ENCODE data around the gene ZCCHC9. TPM values are rescaled to one million over a fixed set of nuclear protein-coding genes. Genes with fewer than 3 reads are reported as not detected.

The ZCCHC9 gene
- polyA plus RNA-seq, 1 of the 3 experiments (the other 2 are of a cell fraction), result 13.2 TPM

GRCh38 chr5:81265101-81265500, 36.3 kb upstream of the ZCCHC9 start (continued):
- TF ChIP-seq ZBTB33 (IDR thresholded peaks at IDR 0.05; ENCODE audit: borderline replicate concordance, low read depth) (no peak), FOXM1 (IDR thresholded peaks at IDR 0.05; ENCODE audit: low read depth) (no peak), TAF1 (IDR thresholded peaks at IDR 0.05; ENCODE audit: borderline replicate concordance, low read depth, low read length) (no peak), POLR2AphosphoS5 (IDR thresholded peaks at IDR 0.05; ENCODE audit: low read depth, low read length) (no peak), RFX5 (IDR thresholded peaks at IDR 0.05; ENCODE audit: low read length) (no peak), IRF3 (IDR thresholded peaks at IDR 0.05; ENCODE audit: low read depth, low read length) (no peak), MXI1 (IDR thresholded peaks at IDR 0.05; ENCODE audit: low read depth, low read length) (no peak)

GRCh38 chr5:81268521-81269196, 32.7 kb upstream of the ZCCHC9 start:
- no peak for DNase-seq
- no peak overlapping the region for H3K4me3 ChIP-seq (ENCODE audit: low read depth in 2 of 2, low read length in 1 of 2)
- POLR2A ChIA-PET, result no interaction called here
- TF ChIP-seq MEF2A (IDR thresholded peaks at IDR 0.05; ENCODE audit: borderline replicate concordance, low read depth), result no peak
- no peak for TF ChIP-seq RXRA (IDR thresholded peaks at IDR 0.05; ENCODE audit: borderline replicate concordance, low read depth)
- peak; percentile 90 for TF ChIP-seq PBX3 (IDR thresholded peaks at IDR 0.05)
- TF ChIP-seq MAX (IDR thresholded peaks at IDR 0.05; ENCODE audit: low read depth), result peak; percentile 50
- TF ChIP-seq JUND (IDR thresholded peaks at IDR 0.05), result peak; percentile 71
- TF ChIP-seq TCF12 (IDR thresholded peaks at IDR 0.05), result peak; percentile 84
- peak; percentile 74; the same call in 1 of the 2 replicates for TF ChIP-seq FOSL2 (IDR thresholded peaks at IDR 0.05; ENCODE audit: borderline replicate concordance, low read depth)
- H3K27ac ChIP-seq (ENCODE audit: low read depth in 2 of 2, low read length in 1 of 2), result peak overlapping the region; percentile 34 to 57; a peak in 3 of 4 replicates
- peaks cover 23% of the 10 kb centered on the region; the same call in 1 of the 2 replicates for H3K79me2 ChIP-seq (ENCODE audit: insufficient read depth)
- no peak overlapping the region for H3K4me2 ChIP-seq
- no peak overlapping the region for H3K9ac ChIP-seq
- H3K9me2 ChIP-seq, result no peaks in the 10 kb centered on the region
- peaks cover 5 to 8% of the 10 kb centered on the region in 2 experiments; a peak in 3 of 4 replicates for H3K4me1 ChIP-seq (ENCODE audit: control insufficient read depth in 1 of 2, insufficient read depth in 2 of 2, low read depth in 1 of 2, low read length in 1 of 2)
- H3K9me3 ChIP-seq, result no peaks in the 10 kb centered on the region
- H3K36me3 ChIP-seq (replicated peaks in 1 of 2; ENCODE audit: control insufficient read depth in 1 of 2, insufficient read depth in 2 of 2, low read length in 1 of 2), result peaks cover 0 to 4% of the 10 kb centered on the region in 2 experiments
- no peaks in the 10 kb centered on the region for H3K27me3 ChIP-seq (ENCODE audit: insufficient read depth)
- H3F3A ChIP-seq (replicated peaks; ENCODE audit: insufficient read depth), result peaks cover 13% of the 10 kb centered on the region
- H2AFZ ChIP-seq (ENCODE audit: low read depth), result no peak overlapping the region
- H4K20me1 ChIP-seq (ENCODE audit: insufficient read depth), result no peaks in the 10 kb centered on the region
- 47% methylated on average over 3 of the region's 3 CpGs for WGBS (ENCODE audit: low lambda C conversion rate)
- CTCF ChIA-PET, result interaction anchor here (1.5 to 1.6 kb wide), 2 partner anchors 11 to 31 kb away, joined by 3 to 6 read pairs; no protein-coding TSS in a partner anchor
